HG03565 (cell line): ENCODE measurements around the gene USP34.
A peak's percentile ranks its signal among the peaks of the same experiment; 100 is the strongest.
"Not testable (repeated sequence)": the region's sequence is repeated elsewhere in the genome, so short reads cannot be mapped to it uniquely, and the experiment has no call there.

ENCODE experiments used
- ATAC-seq: cut with Tn5 transposase; IDR thresholded peaks from one replicate; pipeline ENCODE4 v1.9.1; 2021; ENCODE audit warnings: mild to moderate bottlenecking, moderate library complexity; ENCODE audit not compliant: unreplicated experiment

USP34 gene

GRCh38 chr2:61194646-61195045 is 276.2 kb downstream of the USP34 start:
- ATAC-seq: not testable (repeated sequence)

GRCh38 chr2:61193670-61194561 is 277.0 kb downstream of the USP34 start:
- no peak for ATAC-seq

- no peak for ATAC-seq
Measured at GRCh38 chr2:61187085-61187484, 283.8 kb downstream of the USP34 start.

DNA sequence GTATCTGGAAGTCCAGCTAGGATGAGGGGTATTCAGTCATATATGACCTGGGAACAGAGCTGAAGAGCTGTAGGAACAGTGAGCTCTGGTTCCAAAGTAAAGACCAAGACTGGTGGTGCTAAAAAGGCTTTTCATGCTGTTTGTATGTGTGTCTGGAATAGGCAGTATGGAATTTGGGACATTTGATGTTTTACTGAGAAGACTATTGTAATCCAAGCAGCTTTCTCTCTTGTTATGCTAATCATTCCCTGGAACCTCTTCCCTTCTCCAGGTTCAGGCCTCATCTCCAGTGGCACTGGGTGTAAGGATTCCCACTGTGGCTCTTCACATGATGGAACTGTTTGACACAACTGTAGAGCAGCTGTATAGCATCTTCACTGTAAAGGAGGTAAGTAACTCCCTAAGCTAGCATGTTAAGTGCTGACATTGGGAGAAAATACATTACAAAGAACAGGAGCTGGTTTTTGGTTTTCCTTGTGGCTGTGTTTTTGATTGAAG is 285.6 kb downstream of the USP34 start:
- no peak for ATAC-seq

- ATAC-seq: no peak
Measured at GRCh38 chr2:61184263-61184662, 286.6 kb downstream of the USP34 start.

- no peak for ATAC-seq
Measured at GRCh38 chr2:61183795-61184194, 287.1 kb downstream of the USP34 start.

GRCh38 chr2:61182059-61182383 is 288.9 kb downstream of the USP34 start:
- ATAC-seq: no peak

GRCh38 chr2:61181382-61182058 is 289.4 kb downstream of the USP34 start:
- no peak for ATAC-seq

DNA sequence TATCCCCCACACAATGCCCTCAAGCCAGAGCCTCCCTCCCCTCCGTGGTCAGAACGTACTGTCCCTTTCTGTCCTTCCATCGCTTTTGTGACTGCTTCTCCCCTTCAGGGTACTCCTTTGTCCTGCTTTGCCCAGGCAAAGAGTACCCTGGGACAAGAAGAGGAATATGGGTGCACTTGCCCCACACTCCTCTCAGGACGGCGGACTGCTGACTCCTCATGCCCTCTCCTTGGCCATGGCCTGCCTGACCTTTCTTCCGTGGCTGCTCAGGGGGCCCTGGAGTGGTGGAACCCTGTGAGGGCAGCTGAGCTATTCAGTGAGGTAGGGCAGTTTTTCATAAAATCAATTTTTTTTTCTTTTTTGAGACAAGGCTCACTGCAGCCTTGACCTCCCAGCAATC is 290.2 kb downstream of the USP34 start:
- ATAC-seq: no peak

GRCh38 chr2:61179701-61180639 is 290.9 kb downstream of the USP34 start:
- ATAC-seq: no peak

- ATAC-seq: no peak
Measured at GRCh38 chr2:61178603-61179545, 292.0 kb downstream of the USP34 start.

- ATAC-seq: no peak
Measured at GRCh38 chr2:61177727-61178549, 292.9 kb downstream of the USP34 start.

DNA sequence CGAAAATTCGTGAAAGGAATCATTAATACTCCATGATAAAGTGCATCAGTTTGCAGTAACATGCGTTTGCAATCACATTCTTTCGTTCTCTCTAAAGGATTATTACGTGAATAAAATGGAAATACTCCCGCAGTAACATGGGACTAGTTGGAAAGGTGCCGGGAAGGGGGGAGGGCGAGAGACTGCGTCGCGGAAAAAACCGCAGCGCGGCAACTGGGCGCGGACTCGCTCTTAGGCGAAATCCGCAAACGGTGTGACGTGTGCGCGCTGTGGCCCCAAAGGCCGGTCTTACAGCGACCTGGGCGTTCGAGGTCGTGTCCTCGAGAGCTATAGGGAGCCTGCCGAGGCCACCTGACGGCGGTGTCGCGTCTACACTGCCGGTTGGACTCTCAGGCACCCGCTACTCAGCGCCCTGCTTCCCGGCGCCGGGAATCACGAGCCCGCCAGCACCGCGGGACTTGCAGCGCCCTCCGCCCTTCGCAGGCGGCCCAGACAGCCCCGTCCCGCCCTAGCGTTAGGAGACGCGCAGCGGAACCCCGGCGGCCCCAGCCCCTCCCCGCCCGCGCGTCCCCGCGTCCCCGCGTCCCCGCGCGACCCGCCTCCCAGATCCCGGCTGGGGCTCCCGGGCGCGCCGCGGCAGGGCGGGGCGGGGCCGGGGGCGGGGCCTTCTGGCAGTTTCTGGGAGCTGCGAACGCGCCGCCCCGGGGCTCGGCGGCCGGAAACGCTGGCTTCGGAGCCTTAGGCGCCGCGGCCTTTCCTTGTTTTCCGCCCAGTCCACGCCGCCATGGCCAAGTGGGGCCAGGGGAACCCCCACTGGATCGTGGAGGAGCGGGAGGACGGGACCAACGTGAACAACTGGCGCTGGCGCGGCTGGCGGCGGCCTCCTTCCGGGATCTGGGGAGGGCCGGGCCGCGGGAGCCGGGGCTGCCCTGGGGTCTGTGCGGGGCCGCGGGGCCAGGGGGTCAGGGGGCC is 293.8 kb downstream of the USP34 start:
- ATAC-seq: peak; percentile 65

- no peak for ATAC-seq
Measured at GRCh38 chr2:61175036-61175435, 295.9 kb downstream of the USP34 start.

DNA sequence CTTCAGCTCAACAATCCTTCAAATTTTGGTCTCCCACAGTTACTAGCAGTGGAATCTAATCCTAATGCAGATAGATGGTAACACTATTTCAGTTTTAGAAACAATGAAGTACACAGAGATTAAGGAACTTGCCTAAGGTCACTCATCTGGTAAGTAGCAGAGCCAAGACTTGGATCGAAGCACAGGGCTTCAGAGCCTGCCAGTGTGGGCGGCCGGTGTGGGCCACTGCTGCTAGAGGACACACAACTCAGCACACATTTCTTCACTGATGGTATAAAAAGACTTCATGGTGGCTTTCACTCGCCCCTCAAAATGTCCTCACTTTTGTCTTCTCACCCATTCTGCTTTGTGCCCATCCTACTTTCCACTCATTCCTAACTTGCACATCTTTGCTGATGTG is 297.8 kb downstream of the USP34 start:
- no peak for ATAC-seq

DNA sequence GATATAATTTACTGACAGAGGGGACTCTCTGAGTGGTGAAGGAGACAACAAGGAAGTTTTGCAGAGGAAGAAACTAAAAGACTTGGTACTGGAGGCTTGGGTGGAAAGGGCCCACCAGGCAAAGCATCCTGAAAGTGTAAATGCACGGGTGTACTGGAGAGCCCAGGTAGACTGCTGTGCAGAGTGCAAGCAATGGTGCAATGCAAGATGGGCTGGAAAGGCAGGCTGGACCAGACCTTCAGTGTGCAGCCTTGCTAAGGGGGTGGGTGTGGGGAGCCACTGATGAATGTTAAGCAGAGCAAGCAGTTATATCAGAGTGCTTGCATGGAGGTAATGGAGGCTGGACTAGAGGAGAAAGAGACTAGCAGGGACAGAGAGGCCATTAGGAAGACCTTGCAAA is 298.2 kb downstream of the USP34 start:
- ATAC-seq: no peak

GRCh38 chr2:61167579-61167978 is 303.3 kb downstream of the USP34 start:
- ATAC-seq: no peak

DNA sequence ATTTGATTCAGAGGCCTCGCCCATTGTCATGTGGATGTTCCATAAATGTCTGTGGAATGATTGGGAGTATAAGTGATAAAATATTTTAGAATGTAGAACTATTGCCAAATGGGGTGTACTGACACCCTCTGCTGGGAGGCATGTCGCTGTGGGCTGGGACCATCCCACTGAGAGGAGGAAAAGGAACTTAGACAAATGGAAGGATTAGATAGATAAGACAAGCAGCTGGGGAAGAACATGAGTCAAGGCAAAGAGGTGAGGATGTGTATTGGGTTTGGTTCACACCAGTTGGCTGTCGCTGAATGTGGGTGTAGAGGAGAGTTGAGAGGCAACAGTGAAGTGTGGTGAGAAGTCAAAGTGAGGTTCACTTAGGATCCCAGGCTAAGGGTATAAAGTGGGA is 304.9 kb downstream of the USP34 start:
- no peak for ATAC-seq
